Heart left ventricle (tissue), 16 donors: ENCODE measurements around the gene BCL2L12. TPM values are rescaled to one million over a fixed set of nuclear protein-coding genes. Genes with fewer than 3 reads are reported as not detected.

Source experiments
- ATAC-seq, 4 donors: fragments of 200-7000 bp; cut with Tn5 transposase; one replicate each; pipeline ENCODE4 v1.9.1; 2020 to 2022; ENCODE audit warnings: moderate library complexity in 4 of 4, mild to moderate bottlenecking in 3 of 4, moderate number of reproducible peaks in 1 of 4
- DNase-seq, 5 donors: peaks; one replicate each; pipeline ENCODE4 v3.0.0-alpha.2; 2020
- H3K27ac ChIP-seq, 12 donors: fragments of 200-600 bp; sonication (generic) in 4 of 12; one replicate each; pipeline versions ENCODE4 v1.5.0 to v1.8.0; 2016 to 2022; ENCODE audit warnings: mild to moderate bottlenecking in 2 of 12
- H3K27me3 ChIP-seq, 9 donors: fragments of 200-600 bp; sonication (generic) in 2 of 9; one replicate each; pipeline versions ENCODE4 v1.5.1 to v1.8.0; 2016 to 2022; ENCODE audit warnings: mild to moderate bottlenecking in 3 of 9
- H3K36me3 ChIP-seq, 9 donors: fragments of 200-600 bp; sonication (generic) in 2 of 9; one replicate each; pipeline versions ENCODE4 v1.5.0 to v1.8.0; 2018 to 2022; ENCODE audit warnings: mild to moderate bottlenecking in 2 of 9
- H3K4me1 ChIP-seq, 12 donors: fragments of 200-600 bp; sonication (generic) in 4 of 12; one replicate each; pipeline versions ENCODE4 v1.5.0 to v1.8.0; 2016 to 2022; ENCODE audit warnings: mild to moderate bottlenecking in 3 of 12
- H3K4me3 ChIP-seq, 12 donors: fragments of 200-600 bp; sonication (generic) in 4 of 12; one replicate each; pipeline versions ENCODE4 v1.5.0 to v1.8.0; 2017 to 2022; ENCODE audit warnings: mild to moderate bottlenecking in 9 of 12, moderate library complexity in 4 of 12
- H3K9me3 ChIP-seq, 12 donors: fragments of 200-600 bp; sonication (generic) in 4 of 12; one replicate each; pipeline versions ENCODE4 v1.5.0 to v1.8.0; 2016 to 2022; ENCODE audit warnings: mild to moderate bottlenecking in 1 of 12
- CTCF ChIP-seq, 12 donors: fragments of 200-600 bp; sonication (generic) in 4 of 12; IDR thresholded peaks; one replicate each; pipeline versions ENCODE4 v1.5.0 to v1.8.0; 2018 to 2022; ENCODE audit warnings: antibody characterized with exemption in 12 of 12, mild to moderate bottlenecking in 5 of 12
- POLR2A ChIP-seq, 2 donors: fragments of 450-650 bp; IDR thresholded peaks; one replicate each; pipeline ENCODE4 v1.6.1; 2017; ENCODE audit warnings: antibody characterized with exemption in 2 of 2, mild to moderate bottlenecking in 2 of 2, moderate library complexity in 2 of 2
- WGBS, 4 donors: extraction: QIAGEN DNeasy Blood & Tissue Kit in 2 of 4; methylation state at CpG; one replicate each; pipeline versions ENCODE4 v1.1.5 to v1.1.7; 2013 to 2018; 5-methylcytosine and 5-hydroxymethylcytosine counted together
- intact Hi-C, 10 donors: fragments of 100-400 bp; cut with DNase I; formaldehyde crosslinking; loops; one replicate each; pipeline versions ENCODE4 v1.11.1 to v1.14.2; 2022
- polyA plus RNA-seq, 2 donors: library from polyadenylated mRNA; stranded (reverse); fragments of 200-250 nt; gene quantifications; one replicate each; pipeline ENCODE4 v1.2.3, GENCODE V29; 2013
- total RNA-seq, 9 donors: library from RNA; depleted of rRNA in 2 of 9; stranded (reverse); fragments of >200 nt in 2 of 9; fragmentation: NEBNext Ultra II Directional in 3 of 9; extraction: Animal tissue kit (Norgen Biotek cat#: 25700) in 3 of 9; gene quantifications; one replicate each; pipeline versions ENCODE4 v1.1.0 to v1.2.4, GENCODE V29; 2016 to 2023
- donor health status: ischemic (EF 13 %, LVEDD 7.1; RV severe dilation, severe dysfunction).
- donor health status: healthy with polysubstance abuse.
- donor health status: DM: no; HTN: yes; CAD: no.
- donor health status: DM: no; HTN: no; CAD: no.
- donor health status: ischemic (EF 25% LVEDD 6.9; RV normal size, moderate dysfunction).
- donor health status: ischemic (EF 25% LVEDD 5.7; RV mildly dilated, moderate dysfunction).
- donor health status: healthy.
- donor health status: DM: yes; HTN: yes; CAD: no.
- donor health status: ischemic (EF 35%, LVEDD 5.7; RV mildly dilated, moderate dysfunction).
- donor health status: nonischemic (EF 11% LVEDD 7.7; RV severe dilation, severe dysfunction).
- donor health status: DM: yes; HTN: yes; CAD: no.
- donor health status: PGD.
- donor health status: ischemic (EF 29% LVEDD 5.4; RV normal size, mild dysfunction).
- donor health status: nonischemic (EF 23%, LVEDD 6.1; RV moderate dilation, normal function).

The BCL2L12 gene
- total and polyA plus RNA-seq, 11 donors, result 5.9 to 18.6 (median 10.5) TPM

- no peaks in the 10 kb centered on the region for H3K27me3 ChIP-seq
- H3K9me3 ChIP-seq, result no peaks in the 10 kb centered on the region
- WGBS, 4 donors, result 72 to 75% (median 74%) methylated on average over 2 of the region's 2 CpGs
- intact Hi-C loops, result loop anchor here in 2 of 10 donors (5.0 to 10.0 kb wide), 2 partner anchors 191 to 1019 kb away; partner anchors contain the start of genes ALDH16A1 (in 1 of the 2) and PIH1D1 (in 1 of the 2)
- H3K36me3 ChIP-seq, result peaks cover 0 to 42% (median 27%) of the 10 kb centered on the region in 9 donors
- H3K4me3 ChIP-seq, result peak overlapping the region in 6 of 12 donors; percentile 77 to 100 (median 94)
- H3K27ac ChIP-seq, result no peak overlapping the region
- peaks cover 3 to 51% (median 34%) of the 10 kb centered on the region in 12 donors for H3K4me1 ChIP-seq
- TF ChIP-seq POLR2A (IDR thresholded peaks at IDR 0.05), result no peak
- TF ChIP-seq CTCF (IDR thresholded peaks at IDR 0.05), result no peak
- DNase-seq, result no peak
- no peak for ATAC-seq
Measured at GRCh38 chr19:49643466-49643865, 22.3 kb upstream of the BCL2L12 start.

- Histone ChIP-seq H3K27me3 (no peaks in the 10 kb centered on the region), H3K9me3 (no peaks in the 10 kb centered on the region), H3K4me3 (no peak overlapping the region), H3K4me1 (peaks cover 3 to 39% (median 27%) of the 10 kb centered on the region in 12 donors), H3K27ac (no peak overlapping the region), H3K36me3 (peaks cover 0 to 58% (median 44%) of the 10 kb centered on the region in 9 donors)
- 88 to 94% (median 92%) methylated on average over 10 to 11 of the region's 11 CpGs for WGBS, 4 donors
- DNase-seq (no peak), ATAC-seq (no peak)
- intact Hi-C loops, result loop anchor here in 1 of 10 donors (10.0 kb wide), 1 partner anchor 1021 kb away; no protein-coding TSS in a partner anchor
- TF ChIP-seq POLR2A (IDR thresholded peaks at IDR 0.05) (no peak), CTCF (IDR thresholded peaks at IDR 0.05) (no peak)
Measured at GRCh38 chr19:49645592-49645991, 20.1 kb upstream of the BCL2L12 start.

DNA sequence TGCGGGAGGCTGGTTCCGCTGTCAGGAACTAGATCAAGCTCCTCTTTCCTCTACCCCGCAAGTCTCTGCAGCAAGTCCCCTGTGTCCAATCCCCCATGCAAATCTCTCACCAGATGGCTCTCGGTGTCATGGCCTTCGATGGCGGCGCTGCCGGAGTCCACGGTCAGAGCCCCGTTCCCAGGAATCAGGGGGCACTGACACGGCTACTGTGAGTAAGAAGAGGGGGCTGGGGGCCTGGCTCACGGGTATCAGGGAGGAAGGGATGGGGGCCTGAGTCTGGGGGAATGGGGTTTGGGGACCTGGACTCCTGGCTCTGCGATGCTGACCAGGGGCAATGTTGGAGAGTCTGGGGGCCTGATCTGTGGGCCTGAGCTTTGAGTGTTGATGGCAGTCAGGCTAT lies 19.7 kb upstream of the BCL2L12 start:
- H3K36me3 ChIP-seq, result peaks cover 0 to 61% (median 46%) of the 10 kb centered on the region in 9 donors
- peaks cover 3 to 37% (median 26%) of the 10 kb centered on the region in 12 donors for H3K4me1 ChIP-seq
- ATAC-seq (no peak), DNase-seq (no peak)
- 81 to 93% (median 92%) methylated on average over 6 to 13 of the region's 13 CpGs for WGBS, 4 donors
- no peak for TF ChIP-seq CTCF (IDR thresholded peaks at IDR 0.05)
- TF ChIP-seq POLR2A (IDR thresholded peaks at IDR 0.05), result no peak
- H3K27me3 ChIP-seq, result no peaks in the 10 kb centered on the region
- H3K27ac ChIP-seq, result no peak overlapping the region
- H3K4me3 ChIP-seq, result no peak overlapping the region
- no peaks in the 10 kb centered on the region for H3K9me3 ChIP-seq
- intact Hi-C loops, result loop anchor here in 1 of 10 donors (10.0 kb wide), 1 partner anchor 1021 kb away; no protein-coding TSS in a partner anchor

DNA sequence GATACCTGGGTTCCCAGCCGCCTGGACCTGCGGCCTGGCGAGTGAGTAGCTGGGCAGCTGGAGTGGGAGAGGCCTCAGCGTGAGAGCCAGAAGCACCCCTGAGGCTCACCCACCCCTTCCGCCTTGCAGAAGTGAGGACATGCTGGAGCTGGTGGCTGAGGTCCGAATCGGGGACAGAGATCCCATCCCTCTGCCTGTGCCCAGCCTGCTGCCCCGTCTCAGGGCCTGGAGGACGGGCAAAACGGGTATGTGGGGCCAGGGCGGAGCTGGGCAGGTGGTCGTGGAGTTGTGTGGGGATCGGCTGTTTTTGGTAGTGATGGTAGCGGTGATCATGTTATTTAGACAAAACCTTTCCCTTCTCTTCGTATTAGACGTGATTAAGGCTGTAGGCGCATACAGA lies 19.1 kb upstream of the BCL2L12 start:
- WGBS, 4 donors, result 91 to 94% (median 92%) methylated on average over 14 to 17 of the region's 17 CpGs
- TF ChIP-seq CTCF (IDR thresholded peaks at IDR 0.05) (no peak), POLR2A (IDR thresholded peaks at IDR 0.05) (no peak)
- ATAC-seq (no peak), DNase-seq (no peak)
- intact Hi-C loops, result loop anchor here in 1 of 10 donors (10.0 kb wide), 1 partner anchor 1022 kb away; no protein-coding TSS in a partner anchor
- H3K27ac ChIP-seq, result no peak overlapping the region
- H3K4me3 ChIP-seq, result no peak overlapping the region
- peaks cover 3 to 32% (median 23%) of the 10 kb centered on the region in 12 donors for H3K4me1 ChIP-seq
- peaks cover 0 to 67% (median 52%) of the 10 kb centered on the region in 9 donors for H3K36me3 ChIP-seq
- no peaks in the 10 kb centered on the region for H3K27me3 ChIP-seq
- no peaks in the 10 kb centered on the region for H3K9me3 ChIP-seq
